ENCODE data around the gene DMRT2. TPM values are rescaled to one million over a fixed set of nuclear protein-coding genes. Genes with fewer than 3 reads are reported as not detected.

The DMRT2 gene
- total RNA-seq, 1 donor from 2014 or later: 7.2 TPM

DNA sequence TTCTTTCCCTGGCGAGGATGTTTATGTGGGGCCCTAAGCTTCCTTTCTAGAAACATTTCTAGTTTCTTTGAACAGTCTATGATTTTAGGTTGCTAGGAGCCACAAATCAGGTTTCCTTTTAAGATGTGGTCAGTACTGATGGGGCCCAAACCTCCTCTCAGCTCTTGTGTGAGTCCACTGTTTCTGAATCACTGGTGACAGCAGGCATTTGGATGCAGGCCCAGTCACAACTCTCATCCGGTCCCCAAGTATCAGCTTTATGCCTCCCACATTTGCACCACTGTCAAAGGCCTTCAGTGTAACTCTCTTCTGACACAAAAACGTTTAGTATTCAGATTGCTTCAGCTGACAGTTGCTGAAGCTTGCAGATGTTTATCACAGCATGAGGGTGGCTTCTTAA lies 7.8 kb downstream of the DMRT2 start:
- Histone ChIP-seq H3K27me3 (no peaks in the 10 kb centered on the region), H3K27ac (no peak overlapping the region), H3K9me3 (no peaks in the 10 kb centered on the region), H3K4me1 (peaks cover 0 to under 1% of the 10 kb centered on the region in 2 donors), H3K36me3 (no peaks in the 10 kb centered on the region), H3K4me3 (no peak overlapping the region)
- TF ChIP-seq, protein P1, sequence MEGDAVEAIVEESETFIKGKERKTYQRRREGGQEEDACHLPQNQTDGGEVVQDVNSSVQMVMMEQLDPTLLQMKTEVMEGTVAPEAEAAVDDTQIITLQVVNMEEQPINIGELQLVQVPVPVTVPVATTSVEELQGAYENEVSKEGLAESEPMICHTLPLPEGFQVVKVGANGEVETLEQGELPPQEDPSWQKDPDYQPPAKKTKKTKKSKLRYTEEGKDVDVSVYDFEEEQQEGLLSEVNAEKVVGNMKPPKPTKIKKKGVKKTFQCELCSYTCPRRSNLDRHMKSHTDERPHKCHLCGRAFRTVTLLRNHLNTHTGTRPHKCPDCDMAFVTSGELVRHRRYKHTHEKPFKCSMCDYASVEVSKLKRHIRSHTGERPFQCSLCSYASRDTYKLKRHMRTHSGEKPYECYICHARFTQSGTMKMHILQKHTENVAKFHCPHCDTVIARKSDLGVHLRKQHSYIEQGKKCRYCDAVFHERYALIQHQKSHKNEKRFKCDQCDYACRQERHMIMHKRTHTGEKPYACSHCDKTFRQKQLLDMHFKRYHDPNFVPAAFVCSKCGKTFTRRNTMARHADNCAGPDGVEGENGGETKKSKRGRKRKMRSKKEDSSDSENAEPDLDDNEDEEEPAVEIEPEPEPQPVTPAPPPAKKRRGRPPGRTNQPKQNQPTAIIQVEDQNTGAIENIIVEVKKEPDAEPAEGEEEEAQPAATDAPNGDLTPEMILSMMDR (IDR thresholded peaks at IDR 0.05): no peak
- intact Hi-C loops (cut with DNase I): no loop called here
- DNase-seq (ENCODE audit: low spot score in 2 of 2): no peak

DNA sequence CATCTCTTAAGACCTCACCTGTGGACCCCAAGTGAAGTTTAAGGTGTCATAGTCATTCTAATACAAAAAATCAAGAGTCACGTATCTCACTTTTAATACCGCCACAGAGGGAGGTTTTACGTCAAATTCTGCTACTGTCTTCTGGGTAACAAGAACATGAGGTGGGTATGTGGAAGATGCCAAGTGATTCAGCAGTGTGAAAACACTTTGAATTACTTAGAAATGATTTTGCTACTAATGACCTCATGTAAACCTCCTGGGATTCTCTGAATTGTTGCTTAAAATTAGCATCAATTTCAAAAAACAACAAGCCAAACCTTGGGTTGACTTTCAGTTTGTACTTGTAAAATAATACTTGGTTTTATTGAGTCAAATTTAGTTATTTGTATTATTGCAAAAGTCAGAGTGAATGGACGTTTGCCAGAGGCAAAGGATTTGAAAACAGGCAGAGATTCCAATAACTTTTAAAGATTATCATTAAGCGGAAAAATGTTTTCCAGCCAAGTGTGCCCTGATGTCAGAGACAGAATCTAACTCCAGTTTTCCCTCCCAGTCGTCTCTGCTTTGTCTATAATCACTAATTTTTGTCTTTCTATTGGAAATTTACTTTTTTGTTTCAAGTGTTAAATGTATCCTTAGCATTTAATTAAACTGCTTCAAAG lies 8.8 kb downstream of the DMRT2 start:
- Histone ChIP-seq H3K4me3 (no peak overlapping the region), H3K27ac (no peak overlapping the region), H3K4me1 (no peaks in the 10 kb centered on the region), H3K9me3 (no peaks in the 10 kb centered on the region), H3K36me3 (no peaks in the 10 kb centered on the region), H3K27me3 (no peaks in the 10 kb centered on the region)
- TF ChIP-seq, protein P1 (IDR thresholded peaks at IDR 0.05): no peak
- intact Hi-C loops (cut with DNase I): no loop called here
- DNase-seq (ENCODE audit: low spot score in 2 of 2): no peak

DNA sequence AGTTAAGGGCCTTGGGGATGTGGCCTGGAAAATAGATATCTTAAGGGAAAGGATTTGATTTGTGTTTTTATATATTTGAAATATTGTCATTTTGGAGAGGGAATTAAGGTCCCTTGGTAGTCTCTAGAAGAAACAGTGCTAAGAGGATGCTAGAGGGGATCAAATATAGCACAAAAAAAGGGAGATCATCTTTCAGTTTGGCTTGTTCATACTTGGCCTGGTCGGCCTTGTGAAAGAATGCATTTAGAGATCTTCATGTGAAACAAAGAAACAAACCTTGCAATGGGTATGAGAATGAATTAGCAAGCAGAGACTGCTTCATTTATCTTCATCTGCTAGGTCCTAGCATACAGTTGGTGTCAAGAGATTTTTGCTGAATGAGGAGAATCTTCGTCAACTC lies 15.0 kb downstream of the DMRT2 start:
- Histone ChIP-seq H3K4me3 (no peak overlapping the region), H3K27ac (no peak overlapping the region), H3K27me3 (no peaks in the 10 kb centered on the region), H3K9me3 (peaks cover 0 to 3% of the 10 kb centered on the region in 2 donors), H3K4me1 (no peaks in the 10 kb centered on the region), H3K36me3 (no peaks in the 10 kb centered on the region)
- TF ChIP-seq, protein P1 (IDR thresholded peaks at IDR 0.05): no peak
- no peak for DNase-seq (ENCODE audit: low spot score in 2 of 2)
- intact Hi-C loops (cut with DNase I): no loop called here

DNA sequence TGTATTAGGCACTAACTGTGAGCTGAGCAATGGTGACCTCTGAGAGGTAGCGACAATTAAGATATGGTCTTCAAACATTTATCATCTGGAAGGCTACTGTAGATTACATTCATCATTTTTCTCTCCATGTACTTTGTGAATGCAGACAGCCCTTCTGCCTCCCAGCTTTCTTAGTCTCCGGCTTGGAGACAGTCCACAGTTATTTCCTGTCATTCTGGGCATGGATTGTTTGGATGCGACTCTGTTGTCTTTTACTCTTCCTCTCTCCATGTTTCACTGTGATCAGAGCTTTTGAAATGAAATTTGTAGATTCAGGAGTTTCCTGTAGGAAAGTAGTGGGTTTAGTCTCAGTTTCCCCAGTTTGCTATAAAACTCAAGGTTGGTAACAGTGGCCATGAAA lies 20.5 kb downstream of the DMRT2 start:
- Histone ChIP-seq H3K27ac (no peak overlapping the region), H3K4me3 (no peak overlapping the region), H3K9me3 (peaks cover 0 to 3% of the 10 kb centered on the region in 2 donors), H3K36me3 (no peaks in the 10 kb centered on the region), H3K4me1 (no peaks in the 10 kb centered on the region), H3K27me3 (no peaks in the 10 kb centered on the region)
- no peak for DNase-seq (ENCODE audit: low spot score in 2 of 2)
- intact Hi-C loops (cut with DNase I): no loop called here
- TF ChIP-seq, protein P1 (IDR thresholded peaks at IDR 0.05): no peak

DNA sequence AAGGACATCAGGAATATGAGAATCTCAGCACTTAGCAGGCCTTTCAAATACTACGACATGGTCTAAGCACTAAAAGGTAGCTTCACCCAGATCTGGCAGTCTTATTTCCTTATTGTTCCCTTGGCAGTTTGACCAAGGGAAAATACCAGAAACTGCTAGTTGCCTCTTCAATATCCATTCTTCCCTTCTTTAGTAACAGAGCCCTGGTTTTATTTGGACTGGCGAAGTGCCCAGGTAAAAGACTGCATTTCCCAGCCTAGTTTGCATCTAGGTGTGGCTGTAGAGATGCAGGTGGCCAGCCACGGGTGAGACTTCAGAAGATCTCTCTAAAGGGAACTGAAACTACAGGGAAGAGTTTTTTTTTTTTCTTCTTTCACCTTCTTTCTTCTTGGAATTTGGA lies 21.6 kb downstream of the DMRT2 start:
- Histone ChIP-seq H3K27ac (no peak overlapping the region), H3K4me3 (no peak overlapping the region), H3K36me3 (no peaks in the 10 kb centered on the region), H3K4me1 (no peaks in the 10 kb centered on the region), H3K9me3 (peaks cover 0 to 3% of the 10 kb centered on the region in 2 donors), H3K27me3 (no peaks in the 10 kb centered on the region)
- DNase-seq (ENCODE audit: low spot score in 2 of 2): no peak
- intact Hi-C loops (cut with DNase I): no loop called here
- TF ChIP-seq, protein P1 (IDR thresholded peaks at IDR 0.05): no peak

DNA sequence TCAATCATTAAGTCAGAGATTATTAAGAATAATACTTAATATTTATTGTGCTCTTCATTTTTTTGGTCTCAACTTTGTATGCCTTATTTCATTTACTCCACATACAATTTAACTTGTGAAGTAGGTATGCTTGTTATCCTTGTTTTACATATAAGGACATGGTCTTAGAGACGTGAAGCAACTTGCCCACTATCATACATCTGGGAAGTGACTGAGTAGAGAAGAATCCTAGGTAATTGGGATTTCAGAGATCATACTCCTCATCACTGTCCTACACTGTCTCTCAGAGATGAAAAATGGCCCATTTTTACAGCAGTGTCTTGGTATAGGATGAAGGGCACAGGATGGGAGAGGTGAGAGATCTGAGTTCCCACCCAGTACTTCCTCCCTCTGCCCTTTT lies 23.3 kb downstream of the DMRT2 start:
- no peak overlapping the region for H3K4me3 ChIP-seq
- intact Hi-C loops (cut with DNase I): no loop called here
- H3K27ac ChIP-seq: no peak overlapping the region
- no peaks in the 10 kb centered on the region for H3K9me3 ChIP-seq
- H3K4me1 ChIP-seq: no peaks in the 10 kb centered on the region
- no peaks in the 10 kb centered on the region for H3K27me3 ChIP-seq
- no peak for DNase-seq (ENCODE audit: low spot score in 2 of 2)
- TF ChIP-seq, protein P1 (IDR thresholded peaks at IDR 0.05): no peak
- H3K36me3 ChIP-seq: no peaks in the 10 kb centered on the region

Measured in ascending aorta (tissue), 2 donors.